Keratinocyte (primary cell): ENCODE measurements around the gene MYBPC1. TPM values are rescaled to one million over a fixed set of nuclear protein-coding genes. Genes with fewer than 3 reads are reported as not detected.

Experiments used
- DNase-seq: peaks from one replicate; pipeline ENCODE4 v3.0.0-alpha.2; 2011; ENCODE audit warnings: low read depth, missing footprints, low spot score
- FAIRE-seq: peaks from 2 replicates; lab custom pipeline; 2011; peaks lifted over from hg19 to GRCh38; lab: Jason Lieb, UNC
- H2AFZ ChIP-seq: 2 replicates; pipeline ENCODE4 v1.6.0; 2012; ENCODE audit warnings: low read length, control low read depth, inconsistent platforms; ENCODE audit not compliant: control insufficient read depth
- H3K27ac ChIP-seq: 2 replicates; pipeline ENCODE4 v1.5.1; 2011; ENCODE audit warnings: low read length; ENCODE audit not compliant: control insufficient read depth, insufficient read depth
- H3K27me3 ChIP-seq: 3 replicates; pipeline ENCODE4 v1.6.0; 2011; ENCODE audit warnings: low read length; ENCODE audit not compliant: control insufficient read depth, insufficient read depth; ENCODE audit errors: extremely low read depth
- H3K36me3 ChIP-seq, 2 experiments: 2 replicates in 1 of 2; 3 replicates in 1 of 2; pipeline ENCODE4 v1.5.1; 2011; ENCODE audit warnings: low read length in 2 of 2, mild to moderate bottlenecking in 1 of 2; ENCODE audit not compliant: control insufficient read depth in 2 of 2, insufficient read depth in 2 of 2; ENCODE audit errors: extremely low read depth in 1 of 2
- H3K4me1 ChIP-seq: 3 replicates; pipeline ENCODE4 v1.5.1; 2011; ENCODE audit warnings: low read length; ENCODE audit not compliant: control insufficient read depth, insufficient read depth; ENCODE audit errors: extremely low read depth
- H3K4me2 ChIP-seq: 3 replicates; pipeline ENCODE4 v1.6.0; 2011; ENCODE audit warnings: low read depth, low read length; ENCODE audit not compliant: control insufficient read depth, insufficient read depth; ENCODE audit errors: extremely low read depth
- H3K4me3 ChIP-seq, 3 experiments: fragments of 200-600 bp in 1 of 3; sonication (generic) in 1 of 3; 2 replicates in 2 of 3; 3 replicates in 1 of 3; pipeline ENCODE4 v1.5.1; 2011 to 2016; ENCODE audit warnings: low read length in 3 of 3, mild to moderate bottlenecking in 3 of 3, control low read depth in 2 of 3, inconsistent platforms in 1 of 3, low read depth in 1 of 3, mixed read lengths in 1 of 3, mixed run types in 1 of 3, moderate library complexity in 1 of 3; ENCODE audit not compliant: control insufficient read depth in 2 of 3, insufficient read depth in 2 of 3; ENCODE audit errors: extremely low read depth in 1 of 3
- H3K79me2 ChIP-seq: 2 replicates; pipeline ENCODE4 v1.6.0; 2012; ENCODE audit warnings: low read length; ENCODE audit not compliant: control insufficient read depth, insufficient read depth
- H3K9ac ChIP-seq: 3 replicates; pipeline ENCODE4 v1.6.0; 2011; ENCODE audit warnings: low read length; ENCODE audit not compliant: control insufficient read depth, insufficient read depth; ENCODE audit errors: extremely low read depth
- H3K9me1 ChIP-seq: 3 replicates; pipeline ENCODE4 v1.6.0; 2011; ENCODE audit warnings: low read length; ENCODE audit not compliant: control insufficient read depth, insufficient read depth; ENCODE audit errors: extremely low read depth
- H3K9me3 ChIP-seq: 2 replicates; pipeline ENCODE4 v1.5.1; 2012; ENCODE audit warnings: low read depth, low read length; ENCODE audit not compliant: control insufficient read depth
- H4K20me1 ChIP-seq: 3 replicates; pipeline ENCODE4 v1.6.0; 2011; ENCODE audit warnings: low read length; ENCODE audit not compliant: control insufficient read depth, insufficient read depth; ENCODE audit errors: extremely low read depth
- EZH2 ChIP-seq: IDR thresholded peaks from one replicate; pipeline ENCODE4 v1.6.1; 2012; ENCODE audit warnings: inconsistent platforms, mild to moderate bottlenecking, low read length, moderate library complexity
- dilution Hi-C: fragments of 300-500 bp; cut with MboI; formaldehyde crosslinking; loops from one replicate; pipeline ENCODE4 v1.7.0; 2020; ENCODE audit warnings: low sequenced_read_pairs; ENCODE audit not compliant: extremely low pct_ligation_motif_present
- polyA plus RNA-seq, 5 experiments: library from polyadenylated mRNA; depleted of rRNA in 3 of 5; stranded (reverse) in 3 of 5; stranded (forward) in 1 of 5; unstranded in 1 of 5; fragments of >200 nt; gene quantifications; 1 replicate in 1 of 5; 2 replicates in 3 of 5; 3 replicates in 1 of 5; pipeline versions ENCODE4 v1.2.1 to v1.2.3, GENCODE V29; 2011 to 2012; ENCODE audit warnings: missing spikeins in 2 of 5, low read depth in 1 of 5, low replicate concordance in 1 of 5
- TF ChIP-seq, protein P1 (sequence below), 3 experiments: IDR thresholded peaks in 1 of 3; conservative IDR thresholded peaks in 1 of 3; optimal IDR thresholded peaks in 1 of 3; 2 replicates in 2 of 3; 3 replicates in 1 of 3; pipeline versions ENCODE3 to v1.5.1; 2011; ENCODE audit warnings: low read length in 3 of 3, mild to moderate bottlenecking in 3 of 3, moderate library complexity in 2 of 3, control low read depth in 1 of 3, inconsistent platforms in 1 of 3; ENCODE audit not compliant: insufficient read depth in 2 of 3; ENCODE audit errors: extremely low read depth in 1 of 3

MYBPC1 gene
- polyA plus RNA-seq, 1 donor (not counting 4 experiments of a cell fraction or from before 2014, with no cell fraction given): not detected

DNA sequence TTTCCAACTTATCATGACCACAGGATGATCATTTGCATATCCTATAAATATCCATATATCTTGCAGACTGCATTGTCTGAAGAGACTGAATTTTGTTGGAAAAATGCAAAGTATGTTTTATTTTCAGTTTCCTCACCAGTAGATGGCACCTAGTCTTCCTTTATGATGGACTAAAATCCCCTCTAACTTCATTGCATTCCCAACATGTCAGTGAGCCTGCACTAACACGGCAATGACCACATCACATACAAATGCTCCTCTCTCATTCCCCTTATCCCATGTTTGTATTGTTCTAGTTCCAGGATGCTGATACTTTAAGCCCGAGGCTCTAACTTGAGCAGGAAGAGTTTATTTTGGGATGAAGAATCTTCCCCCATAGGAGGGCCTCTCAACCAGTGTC is 24.7 kb upstream of the MYBPC1 start:
- Histone ChIP-seq H3K4me3 (no peak overlapping the region), H3K4me1 (no peaks in the 10 kb centered on the region), H4K20me1 (no peaks in the 10 kb centered on the region), H3K9me1 (no peaks in the 10 kb centered on the region), H3K4me2 (no peak overlapping the region), H3K36me3 (no peaks in the 10 kb centered on the region), H3K9ac (no peak overlapping the region), H3K27me3 (no peaks in the 10 kb centered on the region), H3K79me2 (no peaks in the 10 kb centered on the region), H2AFZ (no peak overlapping the region), H3K27ac (no peak overlapping the region), H3K9me3 (no peaks in the 10 kb centered on the region)
- FAIRE-seq (no peak), DNase-seq (no peak)
- dilution Hi-C loops: no loop called here
- no peak for TF ChIP-seq EZH2
- TF ChIP-seq, protein P1, sequence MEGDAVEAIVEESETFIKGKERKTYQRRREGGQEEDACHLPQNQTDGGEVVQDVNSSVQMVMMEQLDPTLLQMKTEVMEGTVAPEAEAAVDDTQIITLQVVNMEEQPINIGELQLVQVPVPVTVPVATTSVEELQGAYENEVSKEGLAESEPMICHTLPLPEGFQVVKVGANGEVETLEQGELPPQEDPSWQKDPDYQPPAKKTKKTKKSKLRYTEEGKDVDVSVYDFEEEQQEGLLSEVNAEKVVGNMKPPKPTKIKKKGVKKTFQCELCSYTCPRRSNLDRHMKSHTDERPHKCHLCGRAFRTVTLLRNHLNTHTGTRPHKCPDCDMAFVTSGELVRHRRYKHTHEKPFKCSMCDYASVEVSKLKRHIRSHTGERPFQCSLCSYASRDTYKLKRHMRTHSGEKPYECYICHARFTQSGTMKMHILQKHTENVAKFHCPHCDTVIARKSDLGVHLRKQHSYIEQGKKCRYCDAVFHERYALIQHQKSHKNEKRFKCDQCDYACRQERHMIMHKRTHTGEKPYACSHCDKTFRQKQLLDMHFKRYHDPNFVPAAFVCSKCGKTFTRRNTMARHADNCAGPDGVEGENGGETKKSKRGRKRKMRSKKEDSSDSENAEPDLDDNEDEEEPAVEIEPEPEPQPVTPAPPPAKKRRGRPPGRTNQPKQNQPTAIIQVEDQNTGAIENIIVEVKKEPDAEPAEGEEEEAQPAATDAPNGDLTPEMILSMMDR (optimal IDR thresholded peaks at IDR 0.05 in 1 of 3, IDR thresholded peaks at IDR 0.05 in 1 of 3, conservative IDR thresholded peaks at IDR 0.05 in 1 of 3; ENCODE audit: extremely low read depth in 1 of 3, insufficient read depth in 2 of 3, low read length in 3 of 3): peak in 2 of 3 experiments; percentile 26 to 30

DNA sequence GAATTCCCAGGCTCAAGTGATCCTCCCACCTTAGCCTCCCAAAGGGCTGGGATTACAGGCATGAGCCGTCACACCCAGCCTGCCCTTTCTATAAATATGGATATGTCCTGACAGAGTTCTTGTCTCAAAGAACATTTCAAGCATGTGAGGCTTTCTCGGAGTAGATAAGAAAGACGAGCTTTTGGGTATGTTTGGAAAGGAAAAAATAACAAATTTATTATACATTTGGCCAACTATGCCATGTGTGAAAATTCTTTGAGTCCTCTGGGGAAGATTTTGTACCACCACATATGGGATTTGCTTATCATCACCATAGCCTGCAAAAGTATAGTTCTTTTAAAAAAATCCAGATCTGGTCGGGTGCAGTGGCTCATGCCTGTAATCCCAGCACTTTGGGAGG is 23.7 kb upstream of the MYBPC1 start:
- H2AFZ ChIP-seq: no peak overlapping the region
- H3K9ac ChIP-seq: no peak overlapping the region
- dilution Hi-C loops: no loop called here
- no peaks in the 10 kb centered on the region for H3K36me3 ChIP-seq
- DNase-seq (no peak), FAIRE-seq (no peak)
- TF ChIP-seq EZH2: no peak
- TF ChIP-seq, protein P1 (optimal IDR thresholded peaks at IDR 0.05 in 1 of 3, IDR thresholded peaks at IDR 0.05 in 1 of 3, conservative IDR thresholded peaks at IDR 0.05 in 1 of 3; ENCODE audit: extremely low read depth in 1 of 3, insufficient read depth in 2 of 3, low read length in 3 of 3): no peak
- no peak overlapping the region for H3K4me2 ChIP-seq
- no peak overlapping the region for H3K27ac ChIP-seq
- H4K20me1 ChIP-seq: no peaks in the 10 kb centered on the region
- H3K9me3 ChIP-seq: no peaks in the 10 kb centered on the region
- H3K4me1 ChIP-seq: no peaks in the 10 kb centered on the region
- no peaks in the 10 kb centered on the region for H3K27me3 ChIP-seq
- no peaks in the 10 kb centered on the region for H3K79me2 ChIP-seq
- no peaks in the 10 kb centered on the region for H3K9me1 ChIP-seq
- no peak overlapping the region for H3K4me3 ChIP-seq
